T-cell (primary cell): ENCODE measurements around the gene TNP1. TPM values are rescaled to one million over a fixed set of nuclear protein-coding genes. Genes with fewer than 3 reads are reported as not detected.

Source experiments
- ATAC-seq, 4 experiments: fragments of 200-7000 bp in 3 of 4; fragments of 150-1000 bp in 1 of 4; cut with Tn5 transposase; replicated peaks in 1 of 4; 1 replicate in 3 of 4; 2 replicates in 1 of 4; pipeline ENCODE4 v1.10.0; 2021; ENCODE audit warnings: moderate library complexity in 3 of 4, mild to moderate bottlenecking in 2 of 4, moderate number of reproducible peaks in 1 of 4
- CTCF ChIA-PET, 2 donors: fragments of 300-600 bp; sonication (Branson Sonifier 250); formaldehyde crosslinking; loops; one replicate each; lab custom pipeline; 2022; ENCODE audit warnings: antibody characterized with exemption in 2 of 2; lab: Charles Lee
- POLR2A ChIA-PET, 2 donors: fragments of 300-600 bp; sonication (Branson Sonifier 250); formaldehyde crosslinking; loops; one replicate each; lab custom pipeline; 2022; ENCODE audit warnings: antibody characterized with exemption in 2 of 2; lab: Charles Lee
- DNase-seq, 35 experiments: peaks; one replicate each; pipeline versions ENCODE4 v3.0.0 to v3.0.0-alpha.2; 2013 to 2023
- H3K27ac ChIP-seq: one replicate; pipeline ENCODE4 v1.5.1; 2013; ENCODE audit warnings: low read length
- H3K27me3 ChIP-seq, 2 experiments: replicated peaks in 1 of 2; 1 replicate in 1 of 2; 2 replicates in 1 of 2; pipeline versions ENCODE4 v1.6.1 to v1.7.0; 2013; ENCODE audit warnings: low read length in 1 of 2, mixed read lengths in 1 of 2; ENCODE audit not compliant: control insufficient read depth in 2 of 2, insufficient read depth in 2 of 2; ENCODE audit errors: extremely low read depth in 1 of 2
- H3K36me3 ChIP-seq, 2 donors: 1 replicate in 1 of 2; 2 replicates in 1 of 2; pipeline versions ENCODE4 v1.6.1 to v1.7.0; 2013; ENCODE audit warnings: low read length in 1 of 2; ENCODE audit not compliant: control insufficient read depth in 2 of 2, insufficient read depth in 1 of 2; ENCODE audit errors: extremely low read depth in 1 of 2
- H3K4me1 ChIP-seq, 2 experiments: 1 replicate in 1 of 2; 2 replicates in 1 of 2; pipeline versions ENCODE4 v1.6.1 to v1.7.0; 2013; ENCODE audit warnings: low read length in 2 of 2, mixed read lengths in 1 of 2; ENCODE audit not compliant: insufficient read depth in 2 of 2, control insufficient read depth in 1 of 2; ENCODE audit errors: extremely low read depth in 1 of 2
- H3K4me3 ChIP-seq, 2 donors: 1 replicate in 1 of 2; 2 replicates in 1 of 2; pipeline versions ENCODE4 v1.5.1 to v1.7.0; 2013; ENCODE audit warnings: mild to moderate bottlenecking in 2 of 2, low read length in 1 of 2, moderate library complexity in 1 of 2; ENCODE audit not compliant: control insufficient read depth in 1 of 2; ENCODE audit errors: extremely low read depth in 1 of 2
- H3K9me3 ChIP-seq: 2 replicates; pipeline ENCODE4 v1.7.0; 2013
- H3K27ac Mint-ChIP-seq, 2 donors: one replicate each; pipeline ENCODE4 v1.8.0; 2020 to 2021; ENCODE audit warnings: mild to moderate bottlenecking in 2 of 2, mixed read lengths in 2 of 2
- H3K27me3 Mint-ChIP-seq, 2 donors: one replicate each; pipeline ENCODE4 v1.8.0; 2021 to 2022; ENCODE audit warnings: mixed read lengths in 2 of 2
- H3K36me3 Mint-ChIP-seq: one replicate; pipeline ENCODE4 v1.8.0; 2021; ENCODE audit warnings: mixed read lengths
- H3K4me1 Mint-ChIP-seq, 3 donors: one replicate each; pipeline ENCODE4 v1.8.0; 2020 to 2022; ENCODE audit warnings: mixed read lengths in 3 of 3, mild to moderate bottlenecking in 1 of 3
- H3K4me3 Mint-ChIP-seq, 3 donors: one replicate each; pipeline ENCODE4 v1.8.0; 2020 to 2022; ENCODE audit warnings: mild to moderate bottlenecking in 3 of 3, mixed read lengths in 3 of 3, moderate library complexity in 3 of 3
- H3K9me3 Mint-ChIP-seq, 3 donors: one replicate each; pipeline ENCODE4 v1.8.0; 2020 to 2022; ENCODE audit warnings: mixed read lengths in 3 of 3
- WGBS: methylation state at CpG from one replicate; pipeline ENCODE4 v1.1.5; 2013; ENCODE audit warnings: missing lambda C conversion rate; ENCODE audit not compliant: insufficient coverage; 5-methylcytosine and 5-hydroxymethylcytosine counted together
- total RNA-seq, 35 experiments: library from RNA in 6 of 35; stranded (reverse) in 6 of 35; fragments of 120-200 nt in 1 of 35; gene quantifications; one replicate each; pipeline versions ENCODE4 v1.2.1 to v1.2.4 and lab custom pipeline; 2013 to 2026

TNP1 gene
- total RNA-seq, 5 donors from 2014 or later (not counting 1 experiment from before 2014, with no cell fraction given): not detected

GRCh38 chr2:216839688-216840087 is 20.2 kb downstream of the TNP1 start:
- no peak for ATAC-seq

DNA sequence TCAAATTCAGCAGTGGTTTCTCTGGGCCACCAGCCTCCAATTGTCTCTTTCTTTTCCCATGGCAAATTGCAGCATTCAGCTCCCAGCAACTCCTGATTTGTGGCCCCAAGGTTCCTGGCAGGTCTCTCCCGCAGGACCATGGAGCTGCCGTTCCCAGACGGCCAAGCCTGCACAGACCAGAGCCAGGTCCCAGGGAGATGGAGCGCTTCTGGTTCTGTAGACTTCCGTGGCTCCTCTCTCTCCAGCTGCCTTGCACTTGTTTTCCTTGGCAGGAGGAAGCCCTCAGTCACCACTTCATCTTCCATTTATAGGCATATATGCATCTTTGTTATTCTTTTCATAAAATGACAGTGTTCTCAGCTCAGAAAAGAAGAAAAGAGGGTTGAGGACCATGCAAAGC is 21.7 kb downstream of the TNP1 start:
- peaks cover 0 to 8% of the 10 kb centered on the region in 2 experiments for H3K27me3 ChIP-seq
- Mint-ChIP-seq H3K36me3 (no peaks in the 10 kb centered on the region), H3K27ac (no peak overlapping the region), H3K4me1 (no peaks in the 10 kb centered on the region), H3K27me3 (peaks cover 5 to 11% of the 10 kb centered on the region in 2 donors), H3K9me3 (no peaks in the 10 kb centered on the region), H3K4me3 (no peak overlapping the region)
- no peak overlapping the region for H3K4me3 ChIP-seq
- no peaks in the 10 kb centered on the region for H3K36me3 ChIP-seq
- WGBS: 92% methylated on average over 3 of the region's 5 CpGs
- no peak overlapping the region for H3K27ac ChIP-seq
- ChIA-PET CTCF (no interaction called here), POLR2A (no interaction called here)
- no peaks in the 10 kb centered on the region for H3K9me3 ChIP-seq
- no peak for ATAC-seq
- DNase-seq: no peak
- no peaks in the 10 kb centered on the region for H3K4me1 ChIP-seq

More at GRCh38 chr2:216839688-216840087, 20.2 kb downstream of the TNP1 start:
- H3K4me3 ChIP-seq: no peak overlapping the region
- H3K4me1 Mint-ChIP-seq: no peaks in the 10 kb centered on the region
- H3K4me3 Mint-ChIP-seq: no peak overlapping the region
- WGBS: 85% methylated on average over 3 of the region's 3 CpGs
- H3K9me3 ChIP-seq: no peaks in the 10 kb centered on the region
- H3K27ac ChIP-seq: no peak overlapping the region
- H3K36me3 Mint-ChIP-seq: no peaks in the 10 kb centered on the region
- ChIA-PET POLR2A (no interaction called here), CTCF (no interaction called here)
- H3K27ac Mint-ChIP-seq: no peak overlapping the region
- peaks cover 5 to 11% of the 10 kb centered on the region in 2 donors for H3K27me3 Mint-ChIP-seq
- H3K36me3 ChIP-seq: no peaks in the 10 kb centered on the region
- H3K9me3 Mint-ChIP-seq: no peaks in the 10 kb centered on the region
- no peak for DNase-seq
- H3K27me3 ChIP-seq: peaks cover 0 to 5% of the 10 kb centered on the region in 2 experiments
- no peaks in the 10 kb centered on the region for H3K4me1 ChIP-seq

DNA sequence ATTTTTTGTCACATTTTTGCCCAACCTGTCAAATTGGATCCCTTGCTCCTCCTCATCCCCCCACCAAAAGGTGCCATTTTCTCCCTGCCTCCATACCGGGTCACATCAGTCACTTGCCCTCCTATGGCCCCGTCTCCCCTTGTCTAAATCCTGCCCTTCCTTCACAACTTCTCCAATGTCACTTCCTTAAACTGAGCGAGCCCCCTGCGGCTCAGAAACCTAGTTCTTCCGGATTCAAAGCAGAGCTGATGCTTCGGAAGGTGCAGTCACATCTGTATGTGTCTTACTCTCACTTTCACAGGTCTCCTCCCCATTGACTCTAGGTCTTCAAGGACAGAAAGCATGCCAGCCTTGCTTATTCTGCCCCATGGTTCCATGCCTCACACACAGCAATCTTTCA is 22.1 kb downstream of the TNP1 start:
- DNase-seq (no peak), ATAC-seq (no peak)
- peaks cover 5 to 11% of the 10 kb centered on the region in 2 donors for H3K27me3 Mint-ChIP-seq
- Histone ChIP-seq H3K27ac (no peak overlapping the region), H3K4me3 (no peak overlapping the region), H3K27me3 (peaks cover 0 to 6% of the 10 kb centered on the region in 2 experiments), H3K4me1 (no peaks in the 10 kb centered on the region), H3K9me3 (no peaks in the 10 kb centered on the region), H3K36me3 (no peaks in the 10 kb centered on the region)
- H3K4me1 Mint-ChIP-seq: no peaks in the 10 kb centered on the region
- H3K4me3 Mint-ChIP-seq: no peak overlapping the region
- no peak overlapping the region for H3K27ac Mint-ChIP-seq
- no peaks in the 10 kb centered on the region for H3K36me3 Mint-ChIP-seq
- POLR2A ChIA-PET: no interaction called here
- CTCF ChIA-PET: no interaction called here
- 59% methylated on average over 6 of the region's 6 CpGs for WGBS
- H3K9me3 Mint-ChIP-seq: no peaks in the 10 kb centered on the region

DNA sequence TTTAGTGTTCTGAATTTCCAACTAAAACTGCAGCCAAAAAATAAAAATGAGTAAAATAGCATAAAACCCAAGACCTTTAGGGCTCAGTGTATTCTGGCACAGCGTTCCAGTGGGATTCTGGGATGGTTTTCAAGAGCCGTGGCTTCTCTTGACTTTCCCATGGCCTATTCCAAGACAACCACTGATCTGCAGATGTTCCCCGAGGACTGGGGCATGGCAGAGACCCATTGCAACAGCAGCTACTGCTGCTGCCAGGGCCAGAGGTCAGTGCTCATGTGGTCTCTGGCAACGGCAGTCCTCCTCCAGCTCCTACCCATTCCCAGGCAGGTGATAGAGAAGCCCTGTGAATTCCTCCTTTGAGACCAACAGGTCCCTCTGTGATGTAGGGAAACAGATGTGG is 26.8 kb downstream of the TNP1 start:
- Mint-ChIP-seq H3K27me3 (peaks cover 5 to 16% of the 10 kb centered on the region in 2 donors), H3K36me3 (no peaks in the 10 kb centered on the region)

GRCh38 chr2:216830346-216830745 is 29.5 kb downstream of the TNP1 start:
- Mint-ChIP-seq H3K4me3 (no peak overlapping the region), H3K4me1 (no peaks in the 10 kb centered on the region), H3K27me3 (peaks cover 0 to 14% of the 10 kb centered on the region in 2 donors), H3K36me3 (no peaks in the 10 kb centered on the region), H3K27ac (no peak overlapping the region), H3K9me3 (no peaks in the 10 kb centered on the region)
- ChIA-PET POLR2A (no interaction called here), CTCF (no interaction called here)
- Histone ChIP-seq H3K27me3 (peaks cover 0 to 9% of the 10 kb centered on the region in 2 experiments), H3K4me1 (no peaks in the 10 kb centered on the region), H3K9me3 (no peaks in the 10 kb centered on the region), H3K27ac (no peak overlapping the region), H3K36me3 (no peaks in the 10 kb centered on the region), H3K4me3 (no peak overlapping the region)
- no peak for DNase-seq
- WGBS: no CpG with 5 or more reads among the region's 1 CpG
- no peak for ATAC-seq

More for the DNA sequence above, 26.8 kb downstream of the TNP1 start:
- DNase-seq (no peak), ATAC-seq (no peak)
- ChIA-PET POLR2A (no interaction called here), CTCF (no interaction called here)
- 100% methylated on average over 1 of the region's 4 CpGs for WGBS
- no peaks in the 10 kb centered on the region for H3K9me3 Mint-ChIP-seq
- no peak overlapping the region for H3K4me3 ChIP-seq
- no peaks in the 10 kb centered on the region for H3K4me1 Mint-ChIP-seq
- H3K4me1 ChIP-seq: no peaks in the 10 kb centered on the region
- H3K27me3 ChIP-seq: peaks cover 0 to 5% of the 10 kb centered on the region in 2 experiments
- H3K27ac Mint-ChIP-seq: no peak overlapping the region
- no peaks in the 10 kb centered on the region for H3K9me3 ChIP-seq
- no peak overlapping the region for H3K27ac ChIP-seq
- H3K36me3 ChIP-seq: no peaks in the 10 kb centered on the region
- no peak overlapping the region for H3K4me3 Mint-ChIP-seq

DNA sequence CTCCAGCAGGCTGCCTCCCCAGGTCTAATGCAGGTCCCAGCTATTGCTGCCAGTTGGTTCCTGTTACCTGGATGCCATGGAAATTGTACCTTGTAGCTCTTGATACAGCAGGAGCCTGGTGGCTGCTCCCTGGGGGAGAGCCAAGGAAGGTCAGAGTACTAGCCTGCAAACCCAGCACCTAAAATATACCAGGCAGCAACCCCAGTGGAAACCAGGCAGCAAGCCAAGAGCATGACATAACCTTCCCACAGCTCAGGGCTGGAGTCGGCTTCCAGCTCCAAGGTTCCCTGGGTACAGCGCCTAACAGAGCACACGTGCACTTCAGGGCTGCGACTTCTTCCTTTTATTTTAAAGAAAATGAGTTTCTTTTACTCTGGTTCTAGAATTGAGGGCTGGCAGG is 30.3 kb downstream of the TNP1 start:
- Histone ChIP-seq H3K9me3 (no peaks in the 10 kb centered on the region), H3K4me1 (no peaks in the 10 kb centered on the region), H3K4me3 (no peak overlapping the region), H3K27ac (no peak overlapping the region), H3K36me3 (no peaks in the 10 kb centered on the region), H3K27me3 (peaks cover 0 to 9% of the 10 kb centered on the region in 2 experiments)
- H3K27ac Mint-ChIP-seq: no peak overlapping the region
- ChIA-PET CTCF (no interaction called here), POLR2A (no interaction called here)
- DNase-seq (no peak), ATAC-seq (no peak)
- 69% methylated on average over 4 of the region's 4 CpGs for WGBS
- H3K4me1 Mint-ChIP-seq: no peaks in the 10 kb centered on the region
- no peak overlapping the region for H3K4me3 Mint-ChIP-seq
- no peaks in the 10 kb centered on the region for H3K36me3 Mint-ChIP-seq
- peaks cover 2 to 14% of the 10 kb centered on the region in 2 donors for H3K27me3 Mint-ChIP-seq
- no peaks in the 10 kb centered on the region for H3K9me3 Mint-ChIP-seq
